ENCODE measurements around the gene SCN4B.

DNA sequence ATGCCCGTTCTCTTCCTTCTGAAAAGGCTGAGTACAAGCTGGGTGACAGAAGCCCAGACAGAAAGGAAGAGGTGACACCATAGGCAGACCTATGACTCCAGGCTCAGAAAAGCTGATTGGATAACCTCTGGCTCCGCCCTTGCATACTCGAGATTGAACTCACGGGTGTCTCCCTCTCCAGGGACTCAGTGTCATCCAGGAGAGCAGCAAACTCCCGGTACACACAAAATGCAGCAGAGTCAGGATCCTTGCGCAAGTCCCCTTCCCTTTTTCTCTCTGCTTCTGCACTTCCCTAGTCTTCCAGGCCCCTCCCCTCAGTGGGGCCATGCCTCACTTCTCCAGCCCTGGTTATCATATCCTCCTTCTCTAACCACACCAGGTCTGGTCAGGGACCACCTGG lies 9.8 kb downstream of the SCN4B start:
- TF ChIP-seq ZFP30 (CRISPR knock-in tag; IDR thresholded peaks at IDR 0.05) = no peak
- TF ChIP-seq TCF4 (CRISPR knock-in tag; IDR thresholded peaks at IDR 0.05; ENCODE audit: borderline replicate concordance) = no peak
- TF ChIP-seq, protein P1, sequence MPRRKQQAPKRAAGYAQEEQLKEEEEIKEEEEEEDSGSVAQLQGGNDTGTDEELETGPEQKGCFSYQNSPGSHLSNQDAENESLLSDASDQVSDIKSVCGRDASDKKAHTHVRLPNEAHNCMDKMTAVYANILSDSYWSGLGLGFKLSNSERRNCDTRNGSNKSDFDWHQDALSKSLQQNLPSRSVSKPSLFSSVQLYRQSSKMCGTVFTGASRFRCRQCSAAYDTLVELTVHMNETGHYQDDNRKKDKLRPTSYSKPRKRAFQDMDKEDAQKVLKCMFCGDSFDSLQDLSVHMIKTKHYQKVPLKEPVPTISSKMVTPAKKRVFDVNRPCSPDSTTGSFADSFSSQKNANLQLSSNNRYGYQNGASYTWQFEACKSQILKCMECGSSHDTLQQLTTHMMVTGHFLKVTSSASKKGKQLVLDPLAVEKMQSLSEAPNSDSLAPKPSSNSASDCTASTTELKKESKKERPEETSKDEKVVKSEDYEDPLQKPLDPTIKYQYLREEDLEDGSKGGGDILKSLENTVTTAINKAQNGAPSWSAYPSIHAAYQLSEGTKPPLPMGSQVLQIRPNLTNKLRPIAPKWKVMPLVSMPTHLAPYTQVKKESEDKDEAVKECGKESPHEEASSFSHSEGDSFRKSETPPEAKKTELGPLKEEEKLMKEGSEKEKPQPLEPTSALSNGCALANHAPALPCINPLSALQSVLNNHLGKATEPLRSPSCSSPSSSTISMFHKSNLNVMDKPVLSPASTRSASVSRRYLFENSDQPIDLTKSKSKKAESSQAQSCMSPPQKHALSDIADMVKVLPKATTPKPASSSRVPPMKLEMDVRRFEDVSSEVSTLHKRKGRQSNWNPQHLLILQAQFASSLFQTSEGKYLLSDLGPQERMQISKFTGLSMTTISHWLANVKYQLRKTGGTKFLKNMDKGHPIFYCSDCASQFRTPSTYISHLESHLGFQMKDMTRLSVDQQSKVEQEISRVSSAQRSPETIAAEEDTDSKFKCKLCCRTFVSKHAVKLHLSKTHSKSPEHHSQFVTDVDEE (CRISPR knock-in tag; IDR thresholded peaks at IDR 0.05) = no peak
- no peak for TF ChIP-seq ESRRG (CRISPR knock-in tag; IDR thresholded peaks at IDR 0.05)
- TF ChIP-seq, protein P2, sequence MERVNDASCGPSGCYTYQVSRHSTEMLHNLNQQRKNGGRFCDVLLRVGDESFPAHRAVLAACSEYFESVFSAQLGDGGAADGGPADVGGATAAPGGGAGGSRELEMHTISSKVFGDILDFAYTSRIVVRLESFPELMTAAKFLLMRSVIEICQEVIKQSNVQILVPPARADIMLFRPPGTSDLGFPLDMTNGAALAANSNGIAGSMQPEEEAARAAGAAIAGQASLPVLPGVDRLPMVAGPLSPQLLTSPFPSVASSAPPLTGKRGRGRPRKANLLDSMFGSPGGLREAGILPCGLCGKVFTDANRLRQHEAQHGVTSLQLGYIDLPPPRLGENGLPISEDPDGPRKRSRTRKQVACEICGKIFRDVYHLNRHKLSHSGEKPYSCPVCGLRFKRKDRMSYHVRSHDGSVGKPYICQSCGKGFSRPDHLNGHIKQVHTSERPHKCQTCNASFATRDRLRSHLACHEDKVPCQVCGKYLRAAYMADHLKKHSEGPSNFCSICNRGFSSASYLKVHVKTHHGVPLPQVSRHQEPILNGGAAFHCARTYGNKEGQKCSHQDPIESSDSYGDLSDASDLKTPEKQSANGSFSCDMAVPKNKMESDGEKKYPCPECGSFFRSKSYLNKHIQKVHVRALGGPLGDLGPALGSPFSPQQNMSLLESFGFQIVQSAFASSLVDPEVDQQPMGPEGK (CRISPR knock-in tag; IDR thresholded peaks at IDR 0.05; ENCODE audit: borderline replicate concordance) = no peak
- TF ChIP-seq ZNF565 (CRISPR knock-in tag; conservative IDR thresholded peaks at IDR 0.05; ENCODE audit: low read depth) = no peak
- TF ChIP-seq, protein P3, sequence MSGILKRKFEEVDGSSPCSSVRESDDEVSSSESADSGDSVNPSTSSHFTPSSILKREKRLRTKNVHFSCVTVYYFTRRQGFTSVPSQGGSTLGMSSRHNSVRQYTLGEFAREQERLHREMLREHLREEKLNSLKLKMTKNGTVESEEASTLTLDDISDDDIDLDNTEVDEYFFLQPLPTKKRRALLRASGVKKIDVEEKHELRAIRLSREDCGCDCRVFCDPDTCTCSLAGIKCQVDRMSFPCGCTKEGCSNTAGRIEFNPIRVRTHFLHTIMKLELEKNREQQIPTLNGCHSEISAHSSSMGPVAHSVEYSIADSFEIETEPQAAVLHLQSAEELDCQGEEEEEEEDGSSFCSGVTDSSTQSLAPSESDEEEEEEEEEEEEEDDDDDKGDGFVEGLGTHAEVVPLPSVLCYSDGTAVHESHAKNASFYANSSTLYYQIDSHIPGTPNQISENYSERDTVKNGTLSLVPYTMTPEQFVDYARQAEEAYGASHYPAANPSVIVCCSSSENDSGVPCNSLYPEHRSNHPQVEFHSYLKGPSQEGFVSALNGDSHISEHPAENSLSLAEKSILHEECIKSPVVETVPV (CRISPR knock-in tag; IDR thresholded peaks at IDR 0.05) = no peak
- TF ChIP-seq, protein P4, sequence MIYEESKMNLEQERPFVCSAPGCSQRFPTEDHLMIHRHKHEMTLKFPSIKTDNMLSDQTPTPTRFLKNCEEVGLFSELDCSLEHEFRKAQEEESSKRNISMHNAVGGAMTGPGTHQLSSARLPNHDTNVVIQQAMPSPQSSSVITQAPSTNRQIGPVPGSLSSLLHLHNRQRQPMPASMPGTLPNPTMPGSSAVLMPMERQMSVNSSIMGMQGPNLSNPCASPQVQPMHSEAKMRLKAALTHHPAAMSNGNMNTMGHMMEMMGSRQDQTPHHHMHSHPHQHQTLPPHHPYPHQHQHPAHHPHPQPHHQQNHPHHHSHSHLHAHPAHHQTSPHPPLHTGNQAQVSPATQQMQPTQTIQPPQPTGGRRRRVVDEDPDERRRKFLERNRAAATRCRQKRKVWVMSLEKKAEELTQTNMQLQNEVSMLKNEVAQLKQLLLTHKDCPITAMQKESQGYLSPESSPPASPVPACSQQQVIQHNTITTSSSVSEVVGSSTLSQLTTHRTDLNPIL (CRISPR knock-in tag; IDR thresholded peaks at IDR 0.05; ENCODE audit: low read depth) = no peak
- TF ChIP-seq, protein P5, sequence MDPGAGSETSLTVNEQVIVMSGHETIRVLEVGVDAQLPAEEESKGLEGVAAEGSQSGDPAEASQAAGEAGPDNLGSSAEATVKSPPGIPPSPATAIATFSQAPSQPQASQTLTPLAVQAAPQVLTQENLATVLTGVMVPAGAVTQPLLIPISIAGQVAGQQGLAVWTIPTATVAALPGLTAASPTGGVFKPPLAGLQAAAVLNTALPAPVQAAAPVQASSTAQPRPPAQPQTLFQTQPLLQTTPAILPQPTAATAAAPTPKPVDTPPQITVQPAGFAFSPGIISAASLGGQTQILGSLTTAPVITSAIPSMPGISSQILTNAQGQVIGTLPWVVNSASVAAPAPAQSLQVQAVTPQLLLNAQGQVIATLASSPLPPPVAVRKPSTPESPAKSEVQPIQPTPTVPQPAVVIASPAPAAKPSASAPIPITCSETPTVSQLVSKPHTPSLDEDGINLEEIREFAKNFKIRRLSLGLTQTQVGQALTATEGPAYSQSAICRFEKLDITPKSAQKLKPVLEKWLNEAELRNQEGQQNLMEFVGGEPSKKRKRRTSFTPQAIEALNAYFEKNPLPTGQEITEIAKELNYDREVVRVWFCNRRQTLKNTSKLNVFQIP (CRISPR knock-in tag; IDR thresholded peaks at IDR 0.05; ENCODE audit: borderline replicate concordance, low read depth) = no peak

All from SK-N-SH treated with all-trans-retinoic acid at 6 μM for 48 hours (cell line).